NCI-H446 treated with DMSO at 0.1 percent for 48 hours (cell line): Measurements from ENCODE around the gene TLR10.
"Not testable (repeated sequence)": the region's sequence is repeated elsewhere in the genome, so short reads cannot be mapped to it uniquely, and the experiment has no call there.

Experiments
- DNase-seq: peaks from one replicate; lab custom pipeline; 2025; lab: John Stamatoyannopoulos, UW

The TLR10 gene

GRCh38 chr4:38800961-38801450 is 18.2 kb upstream of the TLR10 start:
- DNase-seq = no peak

GRCh38 chr4:38800366-38800765 is 17.6 kb upstream of the TLR10 start:
- DNase-seq = no peak

DNA sequence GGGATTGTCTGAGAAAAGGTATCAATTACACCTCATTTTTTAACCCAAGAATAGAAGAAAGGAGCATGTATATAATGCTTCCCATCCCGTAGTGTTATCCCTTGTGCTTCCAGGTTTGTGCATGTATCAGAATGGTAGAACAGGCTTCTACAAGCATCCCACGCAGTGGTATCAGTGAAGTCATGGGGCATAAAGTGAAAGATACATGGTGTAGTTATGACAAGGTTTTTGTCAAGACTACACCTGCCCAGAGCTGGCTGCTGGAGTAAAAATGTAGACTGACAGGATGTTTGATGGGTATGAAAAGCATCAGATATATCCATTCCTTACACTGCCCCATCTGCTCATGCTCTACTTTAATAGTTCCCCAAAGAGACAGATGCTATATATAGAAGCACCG is 12.3 kb upstream of the TLR10 start:
- no peak for DNase-seq

DNA sequence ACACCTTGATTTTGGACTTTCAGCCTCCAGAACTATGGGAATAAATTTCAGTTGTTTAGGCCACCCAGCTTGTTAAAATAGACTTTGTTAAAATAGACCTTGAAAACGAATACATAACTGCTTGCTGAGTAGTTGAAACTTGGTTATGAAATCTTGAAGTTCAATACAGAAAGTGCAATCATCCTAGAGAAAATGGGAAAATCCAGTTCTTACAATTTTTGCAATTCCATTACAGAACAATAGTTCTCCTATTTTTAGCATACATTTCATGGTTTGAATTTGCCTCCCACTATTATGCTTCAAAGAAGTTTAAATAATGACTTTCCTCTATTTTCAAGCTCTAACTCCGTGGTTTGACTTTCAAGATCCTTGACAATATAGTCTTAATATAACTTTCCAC is 11.3 kb upstream of the TLR10 start:
- DNase-seq = no peak

DNA sequence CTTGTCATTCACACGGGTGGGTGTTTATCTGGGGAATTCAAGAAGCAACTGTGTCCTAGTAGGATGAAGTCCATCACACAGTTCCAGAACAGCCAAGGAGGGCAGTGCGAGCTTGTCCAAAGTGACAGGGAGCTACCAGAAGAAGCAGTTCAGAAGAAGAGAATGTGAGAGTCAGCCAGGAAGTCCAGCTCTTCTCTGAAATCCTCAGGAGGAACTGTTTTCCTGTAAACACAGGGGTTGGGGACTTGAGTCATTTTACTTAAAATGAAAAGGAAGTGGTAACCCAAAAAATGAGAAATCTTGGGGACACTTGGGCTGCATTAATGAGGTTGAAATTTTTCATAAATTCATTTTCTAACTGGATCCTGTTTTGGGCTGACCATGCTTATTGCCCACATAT is 8.2 kb upstream of the TLR10 start:
- DNase-seq = no peak

- DNase-seq = no peak
Observed at GRCh38 chr4:38788317-38788716, 5.5 kb upstream of the TLR10 start.

DNA sequence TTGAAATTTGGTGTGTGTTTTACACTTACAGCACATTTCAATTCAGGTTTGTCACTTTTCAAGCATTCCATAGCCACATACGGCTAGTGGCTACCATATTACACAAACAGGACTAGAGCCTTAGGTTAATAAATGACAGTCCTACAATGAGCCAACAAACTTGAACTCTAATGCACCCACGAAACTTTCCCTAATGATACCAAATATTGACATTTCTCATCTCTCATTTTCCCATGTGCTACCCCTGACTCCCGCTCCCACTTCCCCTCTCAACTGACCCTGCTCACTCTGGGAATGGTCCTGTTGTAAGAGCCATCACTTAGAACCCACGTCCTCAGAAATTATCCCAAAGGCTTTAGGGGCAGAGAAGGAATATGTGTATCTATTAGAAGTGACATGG is 4.9 kb upstream of the TLR10 start:
- no peak for DNase-seq

- DNase-seq = no peak
Observed at GRCh38 chr4:38785901-38786402, 3.2 kb upstream of the TLR10 start.

- DNase-seq = no peak
Observed at GRCh38 chr4:38785041-38785790, 2.4 kb upstream of the TLR10 start.

- DNase-seq = no peak
Observed at GRCh38 chr4:38784141-38784540, 1.4 kb upstream of the TLR10 start.

- DNase-seq = no peak
Observed at GRCh38 chr4:38783109-38783460, 295 bp upstream of the TLR10 start.

GRCh38 chr4:38781854-38782261 is 932 bp downstream of the TLR10 start:
- DNase-seq = no peak

- no peak for DNase-seq
Observed at GRCh38 chr4:38780833-38781484, 1.8 kb downstream of the TLR10 start.

GRCh38 chr4:38779790-38780189 is 3.0 kb downstream of the TLR10 start:
- DNase-seq = no peak

DNA sequence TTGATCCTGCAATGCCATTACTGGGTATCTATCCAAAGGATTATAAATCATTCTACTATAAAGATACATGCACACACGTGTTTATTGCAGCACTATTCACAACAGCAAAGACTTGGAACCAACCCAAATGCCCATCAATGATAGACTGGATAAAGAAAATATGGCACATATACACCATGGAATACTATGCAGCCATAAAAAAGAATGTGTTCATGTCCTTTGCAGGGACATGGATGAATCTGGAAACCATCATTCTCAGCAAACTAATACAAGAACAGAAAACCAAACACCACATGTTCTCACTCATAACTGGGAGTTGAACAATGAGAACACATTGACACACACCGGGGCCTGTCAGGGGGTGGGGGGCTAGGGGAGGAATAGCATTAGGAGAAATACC is 4.9 kb downstream of the TLR10 start:
- not testable (repeated sequence) for DNase-seq

DNA sequence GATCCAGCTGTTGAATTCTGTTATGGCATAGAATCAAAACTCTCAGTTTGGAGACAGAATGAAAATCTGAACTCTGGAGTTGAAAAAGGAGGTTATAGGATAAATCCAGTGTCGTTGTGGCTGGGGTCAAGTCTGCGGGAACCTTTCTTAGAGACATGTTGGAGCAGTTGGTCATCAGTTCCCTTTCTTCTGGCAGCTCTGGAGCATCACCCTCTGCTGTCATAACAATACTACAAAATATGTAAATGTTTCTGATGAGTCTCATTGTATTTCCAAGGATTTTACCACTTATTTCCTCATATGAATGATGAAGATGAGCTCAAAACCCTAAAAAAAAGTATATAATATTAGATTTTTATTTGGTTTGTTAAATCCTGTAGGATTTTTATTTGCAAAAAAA is 7.5 kb downstream of the TLR10 start:
- DNase-seq = no peak

DNA sequence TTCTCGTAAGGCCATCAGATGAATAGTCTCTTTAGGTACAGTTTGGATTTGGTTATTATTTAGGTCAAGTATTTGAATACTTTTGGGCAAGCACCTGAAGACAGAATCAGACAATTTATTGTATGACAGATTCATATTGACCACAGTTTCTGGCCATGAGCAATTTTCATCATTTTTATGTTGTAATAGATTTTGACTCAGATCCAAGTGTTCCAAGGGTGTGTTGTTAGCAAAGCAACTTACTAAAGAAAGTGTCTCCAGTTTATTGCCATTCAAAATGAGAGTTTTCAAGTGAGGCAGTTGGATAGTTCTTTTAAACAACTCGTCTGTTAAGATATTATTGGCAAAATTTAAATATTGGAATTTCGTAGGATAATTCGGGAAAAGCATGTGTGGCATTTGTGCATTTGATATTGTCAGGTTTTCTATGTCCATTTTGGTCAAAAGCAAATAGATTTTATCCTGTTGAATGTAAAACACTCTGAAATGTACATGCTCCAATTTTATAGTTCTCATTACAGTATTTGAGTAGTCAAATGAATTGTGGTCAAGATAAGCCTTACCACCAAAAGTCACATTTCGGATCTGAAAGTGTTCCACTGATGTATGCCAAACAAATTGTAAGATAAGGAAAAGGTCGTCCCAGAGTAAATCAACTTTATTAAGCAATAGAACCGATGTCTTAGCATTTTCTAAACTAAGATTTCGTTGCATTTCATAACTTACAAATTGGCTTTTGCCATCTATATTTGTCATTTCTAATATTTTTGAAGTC is 8.4 kb downstream of the TLR10 start:
- no peak for DNase-seq

- DNase-seq = not testable (repeated sequence)
Observed at GRCh38 chr4:38770281-38770680, 12.5 kb downstream of the TLR10 start.

- no peak for DNase-seq
Observed at GRCh38 chr4:38769857-38770256, 12.9 kb downstream of the TLR10 start.

DNA sequence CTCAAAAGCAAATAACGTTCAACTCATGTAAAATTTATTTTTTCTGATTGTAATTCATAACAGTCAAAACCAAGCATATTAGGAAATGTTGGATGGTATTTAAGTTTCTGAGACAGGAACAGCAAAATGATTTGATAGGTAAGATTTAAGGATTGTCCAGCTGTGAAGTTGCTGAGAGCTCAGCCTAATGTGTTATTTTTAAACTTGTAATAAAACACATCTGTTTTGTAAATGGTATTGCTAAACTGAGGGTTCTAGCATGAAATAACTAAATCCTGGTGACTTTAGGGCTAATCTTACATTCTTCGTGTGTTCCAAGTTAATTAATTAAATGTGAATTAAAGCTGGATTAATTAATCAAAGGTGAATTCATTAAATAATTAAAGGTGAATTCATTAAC is 13.3 kb downstream of the TLR10 start:
- no peak for DNase-seq

DNA sequence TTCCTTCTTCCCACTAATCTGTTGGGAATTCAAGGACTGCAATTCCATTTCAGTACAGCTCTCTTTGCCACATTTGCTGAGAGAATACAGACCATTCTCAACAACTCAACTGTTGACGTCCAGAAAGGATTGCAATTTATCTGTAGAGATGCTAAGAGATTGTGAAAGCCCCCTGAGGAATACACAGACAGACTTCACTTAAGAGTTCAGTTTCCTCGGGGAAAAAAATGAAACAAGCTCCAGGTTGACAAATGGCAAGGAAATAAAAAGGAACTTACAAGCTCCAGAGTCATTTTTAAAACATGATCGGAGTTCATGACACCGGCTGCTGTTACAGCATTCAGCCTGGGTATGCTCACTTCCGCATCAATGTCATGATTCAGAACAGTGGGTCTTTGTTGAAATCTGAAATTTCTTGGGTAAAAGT is 13.8 kb downstream of the TLR10 start:
- no peak for DNase-seq

DNA sequence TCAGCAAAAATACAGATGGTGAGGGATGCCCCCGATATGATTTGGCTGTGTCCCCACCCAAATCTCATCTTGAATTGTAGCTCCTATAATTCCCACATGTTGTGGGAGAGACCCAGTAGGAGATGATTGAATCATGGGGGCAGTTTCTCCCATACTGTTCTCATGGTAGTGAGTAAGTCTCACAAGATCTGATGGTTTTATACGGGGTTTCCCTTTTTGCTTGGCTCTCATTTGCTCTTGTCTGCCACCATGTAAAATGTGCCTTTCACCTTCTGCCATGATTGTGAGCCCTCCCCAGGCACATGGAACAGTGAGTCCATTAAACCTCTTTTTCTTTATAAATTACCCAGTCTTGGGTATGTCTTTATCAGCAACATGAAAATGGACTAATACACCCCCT is 15.8 kb downstream of the TLR10 start:
- DNase-seq = not testable (repeated sequence)

- no peak for DNase-seq
Observed at GRCh38 chr4:38765382-38765781, 17.4 kb downstream of the TLR10 start.
